GM21717 (cell line): ENCODE results near the gene SBF2.

Experiments
- ATAC-seq: cut with Tn5 transposase; IDR thresholded peaks from one replicate; pipeline ENCODE4 v1.9.1; 2021; ENCODE audit warnings: mild to moderate bottlenecking, moderate library complexity; ENCODE audit not compliant: unreplicated experiment

SBF2 gene

DNA sequence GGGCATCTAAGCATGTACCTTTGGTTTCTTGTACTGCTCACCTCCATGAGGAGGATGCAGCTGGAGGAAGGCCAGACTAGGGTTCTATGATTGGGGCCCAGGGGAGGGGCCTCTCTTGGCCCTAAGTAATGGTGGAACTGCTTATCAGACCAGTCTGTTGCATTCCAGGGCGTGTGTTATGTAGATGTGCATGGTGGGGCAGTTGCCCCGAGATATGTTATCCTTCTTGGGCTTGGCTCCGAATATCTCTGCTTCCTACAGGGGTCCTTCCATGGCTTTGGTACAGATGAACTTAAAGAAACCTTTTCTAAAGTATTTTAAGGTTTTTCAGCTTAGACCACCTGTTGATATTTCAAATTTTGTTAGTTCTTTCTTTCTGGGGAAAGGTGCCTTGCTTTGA, 504.1 kb downstream of the SBF2 start:
- no peak for ATAC-seq

- ATAC-seq, result no peak
Observed at GRCh38 chr11:9787981-9788521, 506.0 kb downstream of the SBF2 start.

DNA sequence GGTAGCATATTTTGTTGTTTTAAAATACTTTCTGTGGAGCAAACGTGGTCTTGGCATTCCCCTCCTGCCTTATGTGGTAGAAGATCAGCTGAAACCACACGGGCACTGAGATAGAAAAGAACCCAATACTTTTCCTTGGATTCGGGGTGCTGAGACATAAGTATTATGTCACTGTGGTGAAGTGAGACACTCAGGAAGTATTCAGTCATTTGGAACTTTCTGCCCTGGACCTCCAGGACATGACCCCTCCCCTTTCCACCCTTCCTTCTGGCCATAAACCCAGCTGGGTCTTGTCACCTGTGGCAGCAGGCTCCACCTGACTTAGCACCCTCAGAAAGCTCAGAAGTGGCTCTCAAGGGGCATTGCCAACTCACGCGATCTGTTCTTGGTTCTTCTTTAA, 506.8 kb downstream of the SBF2 start:
- no peak for ATAC-seq

- ATAC-seq, result no peak
Observed at GRCh38 chr11:9784602-9785315, 509.3 kb downstream of the SBF2 start.

DNA sequence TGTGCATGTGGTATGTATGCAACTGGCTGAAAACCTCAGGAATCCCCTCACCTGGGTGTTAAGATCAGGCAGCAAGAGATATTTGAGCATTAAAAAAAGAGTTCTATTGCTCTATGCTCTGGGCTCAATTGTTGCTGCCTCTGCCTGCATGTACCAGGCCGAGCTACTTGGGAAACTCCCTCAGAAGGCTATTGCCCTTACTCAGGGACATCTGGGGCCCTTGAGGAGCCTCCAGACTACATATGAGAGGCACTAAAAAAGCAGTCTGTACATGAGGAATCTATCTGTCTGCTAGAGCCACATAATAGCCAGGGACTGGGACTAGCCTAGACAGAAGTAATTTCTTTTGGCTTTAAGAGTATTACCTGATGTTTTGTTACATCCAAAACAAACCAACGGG, 510.0 kb downstream of the SBF2 start:
- no peak for ATAC-seq

DNA sequence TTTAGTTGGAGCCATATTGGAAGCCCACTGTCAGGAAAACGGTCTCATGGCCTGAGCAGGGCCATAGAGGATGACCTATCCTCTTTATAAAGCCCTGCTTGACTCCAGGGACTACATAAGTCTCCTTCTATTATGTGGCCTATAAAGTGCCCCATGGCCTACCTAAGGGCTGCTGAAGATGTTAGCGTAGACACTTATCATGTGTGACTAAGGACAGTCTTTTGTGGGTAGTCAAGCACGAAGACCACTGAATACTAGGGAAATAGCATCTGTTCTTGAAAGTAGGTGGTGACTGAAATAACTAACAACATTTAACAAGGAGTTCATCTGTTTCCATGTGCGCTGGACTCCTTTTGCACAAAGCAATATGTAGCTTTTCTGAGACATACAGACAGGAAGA, 513.1 kb downstream of the SBF2 start:
- no peak for ATAC-seq

DNA sequence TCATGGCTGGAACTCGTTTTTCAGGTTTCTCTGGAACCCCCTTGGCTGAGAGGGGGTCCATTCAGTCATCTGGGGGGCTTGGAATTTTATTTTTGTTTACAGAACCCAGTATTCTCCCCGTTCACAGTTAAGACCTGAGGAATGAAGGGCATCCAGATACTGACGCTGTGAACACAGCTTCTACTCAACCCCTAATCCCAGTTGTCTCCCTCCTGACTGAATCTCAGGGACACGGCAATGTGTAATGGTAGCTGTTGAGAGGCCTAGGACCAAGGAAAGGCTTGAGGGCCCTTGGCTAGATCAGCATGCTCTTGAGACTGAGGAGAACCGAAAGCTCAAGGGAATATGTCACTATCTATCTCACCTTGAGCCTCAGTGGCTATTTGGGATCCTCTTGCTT, 516.5 kb downstream of the SBF2 start:
- ATAC-seq, result no peak

GRCh38 chr11:9777066-9777465, 517.0 kb downstream of the SBF2 start:
- ATAC-seq, result no peak

DNA sequence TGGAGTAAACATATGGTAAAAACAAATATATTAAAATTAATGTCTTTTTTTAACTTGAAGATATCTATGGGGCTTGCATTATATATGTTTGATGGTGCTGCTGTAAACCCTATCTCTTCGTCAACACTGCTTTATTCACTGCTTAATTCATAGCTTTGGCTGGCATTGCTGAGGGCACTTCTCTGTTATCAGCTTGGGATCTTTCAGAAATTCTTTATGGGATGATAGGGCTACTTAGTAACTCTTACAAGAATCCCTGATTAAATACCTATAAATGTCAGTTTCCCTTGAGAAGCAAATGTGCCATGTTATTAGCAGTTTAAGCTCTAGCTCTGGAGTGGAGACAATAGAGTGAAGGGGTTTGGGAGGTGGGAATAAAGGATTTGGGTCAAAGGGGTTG, 517.8 kb downstream of the SBF2 start:
- ATAC-seq, result no peak

DNA sequence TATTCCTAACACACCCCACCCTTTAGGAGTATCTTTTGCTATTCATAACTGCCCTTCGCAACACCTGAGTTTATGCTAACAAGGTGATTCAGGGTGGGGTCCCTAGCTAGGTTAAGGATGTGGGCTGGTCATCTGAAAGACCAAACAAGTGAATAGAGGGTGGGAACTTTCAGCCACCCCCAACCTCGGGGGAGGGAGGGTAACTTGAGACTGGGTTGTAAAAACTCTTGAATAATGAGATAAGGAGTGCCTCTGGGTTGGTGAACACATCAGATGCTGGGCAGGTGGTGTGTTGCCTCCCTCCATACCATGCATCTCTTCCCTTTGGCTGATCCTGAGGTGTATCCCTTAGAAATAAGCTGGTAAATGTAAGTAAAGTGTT, 518.6 kb downstream of the SBF2 start:
- no peak for ATAC-seq

- ATAC-seq, result no peak
Observed at GRCh38 chr11:9774591-9775397, 519.2 kb downstream of the SBF2 start.

- no peak for ATAC-seq
Observed at GRCh38 chr11:9774109-9774508, 519.9 kb downstream of the SBF2 start.

DNA sequence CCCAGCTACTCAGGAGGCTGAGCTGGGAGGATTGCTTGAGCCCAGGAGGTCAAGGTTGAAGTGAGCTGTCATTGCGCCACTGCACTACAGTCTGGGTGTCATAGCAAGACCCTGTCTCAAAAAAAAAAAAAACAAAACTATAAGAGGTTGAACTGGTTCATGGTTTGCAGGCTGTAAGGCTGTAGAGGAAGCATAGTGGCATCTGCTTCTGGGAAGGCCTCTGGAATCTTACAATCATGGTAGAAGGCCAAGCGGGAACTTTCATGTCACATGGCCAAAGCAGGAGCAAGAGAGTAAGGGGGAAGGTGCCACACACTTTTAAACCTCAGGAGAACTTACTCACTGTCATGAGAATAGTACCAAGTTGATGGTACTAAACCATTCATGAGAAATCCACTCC, 520.5 kb downstream of the SBF2 start:
- no peak for ATAC-seq

- ATAC-seq, result no peak
Observed at GRCh38 chr11:9772218-9772617, 521.8 kb downstream of the SBF2 start.

DNA sequence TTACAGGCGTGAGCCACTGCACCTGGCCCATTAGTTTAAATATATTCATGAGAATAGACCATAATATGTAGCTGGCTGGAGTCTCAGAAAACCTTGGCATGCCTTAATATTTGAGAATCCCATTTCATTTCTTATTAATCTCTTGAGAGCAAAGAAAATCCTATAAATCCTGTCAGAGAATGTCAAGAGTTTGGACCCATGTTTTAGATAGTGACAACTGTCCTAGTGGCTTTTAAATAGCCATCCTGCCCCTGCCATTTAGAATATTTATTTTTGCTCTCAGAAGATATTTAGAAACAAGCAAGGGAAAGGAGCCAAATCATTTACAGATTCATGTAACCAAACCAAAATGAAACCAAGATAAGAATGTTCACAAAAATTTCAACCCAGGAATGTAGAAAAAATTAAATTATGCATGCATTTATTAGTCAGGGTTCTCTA, 522.9 kb downstream of the SBF2 start:
- no peak for ATAC-seq

DNA sequence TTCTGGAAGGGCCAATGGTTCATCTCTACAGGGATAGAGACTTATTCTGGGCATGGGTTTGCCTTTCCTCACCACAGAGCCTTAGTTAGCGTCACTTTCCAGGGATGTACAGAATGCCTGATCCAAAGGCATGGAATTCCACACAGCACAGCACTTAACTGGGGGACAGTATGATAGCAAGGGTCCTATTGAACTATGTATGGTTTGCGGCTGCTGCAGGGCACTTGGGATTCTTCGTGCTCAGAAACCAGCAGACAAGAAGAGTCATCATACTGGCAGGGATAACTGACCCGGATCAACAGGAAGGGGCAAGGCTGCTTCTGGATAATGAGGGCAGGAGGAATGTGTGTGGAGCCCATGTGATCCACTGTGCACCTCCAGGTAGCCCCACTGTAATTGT, 524.4 kb downstream of the SBF2 start:
- ATAC-seq, result no peak

- no peak for ATAC-seq
Observed at GRCh38 chr11:9765320-9766101, 528.5 kb downstream of the SBF2 start.

DNA sequence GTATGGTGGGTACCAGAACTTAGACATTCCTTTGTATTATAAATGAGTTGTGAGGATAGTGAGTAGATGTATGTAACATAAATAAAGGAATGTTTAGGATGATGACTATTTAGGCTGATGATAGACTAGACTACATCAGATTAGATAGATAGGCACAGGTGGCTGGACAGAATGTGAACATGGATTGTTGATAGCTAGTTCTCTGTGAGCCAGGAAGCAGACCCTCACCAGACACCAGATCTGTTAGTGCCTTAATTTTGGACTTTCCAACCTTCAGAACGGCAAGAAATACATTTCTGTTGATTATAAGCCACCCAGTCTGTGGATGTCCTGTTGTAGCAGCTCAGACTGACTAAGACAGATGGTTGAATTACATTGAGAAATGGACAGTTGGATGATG, 530.7 kb downstream of the SBF2 start:
- ATAC-seq, result no peak

DNA sequence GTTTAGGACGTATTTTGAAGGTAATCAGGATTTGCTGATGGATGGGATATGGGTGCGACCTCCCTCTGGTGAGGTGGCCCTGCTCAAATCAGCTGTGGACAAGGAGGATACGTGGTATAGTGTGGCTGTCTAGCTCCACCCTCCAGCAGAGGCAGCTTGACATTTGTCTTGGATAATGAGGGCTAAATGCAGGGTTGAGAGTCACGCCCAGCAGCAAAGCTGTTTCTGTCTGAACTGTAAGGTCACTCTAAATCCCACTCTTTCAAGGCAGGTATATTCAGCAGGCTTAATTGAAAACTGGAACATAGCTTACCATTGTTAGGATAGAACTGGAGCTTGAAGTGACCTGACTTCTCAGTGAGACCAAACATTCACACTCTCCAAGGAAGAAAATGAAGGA, 531.5 kb downstream of the SBF2 start:
- ATAC-seq, result no peak

DNA sequence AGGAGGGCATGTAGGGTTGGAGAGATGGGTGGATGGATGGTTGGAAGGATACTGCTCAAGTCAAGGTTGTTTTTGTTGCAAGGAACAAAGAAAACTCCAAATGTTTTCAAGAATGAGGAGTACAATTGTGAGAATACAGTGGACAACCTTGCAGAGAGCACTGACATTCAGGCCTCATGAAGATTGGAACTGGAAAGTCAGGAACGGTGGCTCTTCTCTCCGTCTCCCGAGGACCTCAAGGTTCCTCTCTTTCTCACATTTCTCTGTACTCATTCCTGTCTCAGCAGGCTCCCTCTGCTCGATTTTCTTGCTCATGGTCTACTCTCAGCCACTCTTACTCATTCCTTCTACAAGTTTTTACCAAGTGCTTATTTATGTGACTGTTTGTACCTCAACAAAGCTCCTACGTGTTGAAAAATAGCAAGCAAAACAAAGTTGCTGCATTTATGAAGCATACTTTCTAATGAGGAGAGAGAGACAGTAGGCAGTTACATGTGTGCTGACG, 532.5 kb downstream of the SBF2 start:
- ATAC-seq, result no peak

DNA sequence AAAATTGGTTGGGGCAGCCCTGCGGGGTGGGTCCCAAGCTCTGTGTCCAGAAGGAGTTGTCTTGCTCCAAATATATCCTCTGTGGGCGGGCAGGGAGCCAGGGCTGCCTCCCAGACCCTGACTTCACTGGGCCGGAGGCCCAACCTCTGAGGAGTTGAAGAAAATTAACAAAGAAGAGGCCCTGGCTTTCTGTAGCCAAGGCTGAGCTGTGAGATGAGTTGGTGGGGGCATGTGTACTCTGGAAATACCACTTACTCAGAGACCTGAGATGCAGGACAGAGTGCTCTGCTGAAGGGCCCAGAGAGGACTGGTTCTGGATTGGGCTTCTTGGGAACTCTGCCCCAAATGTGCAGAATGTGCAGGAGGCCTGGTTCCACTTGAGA, 533.8 kb downstream of the SBF2 start:
- ATAC-seq, result no peak
